GM18951 (cell line): ENCODE data around the gene WWC1.

Source experiments
- POLR2A ChIP-seq: IDR thresholded peaks from 4 replicates; pipeline ENCODE4 v1.6.1; 2011; ENCODE audit warnings: mild to moderate bottlenecking; ENCODE audit not compliant: insufficient read length, insufficient read depth; ENCODE audit errors: extremely low read depth
- in situ Hi-C: fragments of 300-500 bp; cut with MboI; formaldehyde crosslinking; loops from one replicate; pipeline ENCODE4 v1.12.0; 2022; ENCODE audit warnings: low sequenced_read_pairs, mixed read lengths, inconsistent platforms; ENCODE audit not compliant: unreplicated experiment

WWC1 gene

DNA sequence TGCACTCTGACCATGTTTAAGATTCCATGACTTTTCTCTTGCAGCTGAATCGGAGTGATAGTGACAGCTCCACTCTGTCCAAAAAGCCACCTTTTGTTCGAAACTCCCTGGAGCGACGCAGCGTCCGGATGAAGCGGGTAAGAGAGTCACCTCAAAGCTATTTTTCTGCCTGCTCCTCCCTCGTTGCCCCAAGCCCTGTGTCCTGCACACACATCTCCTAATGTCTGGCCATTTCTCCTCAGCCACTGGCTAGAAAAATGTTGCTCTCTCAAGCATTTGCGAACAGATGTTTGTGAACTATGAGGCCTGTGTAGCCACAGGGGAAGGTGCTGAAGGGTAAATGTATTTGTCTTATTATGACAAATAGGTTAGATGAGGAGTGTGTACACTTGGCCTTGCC is 169.2 kb downstream of the WWC1 start:
- TF ChIP-seq POLR2A: no peak
- in situ Hi-C loops: no loop called here

- in situ Hi-C loops: no loop called here
- TF ChIP-seq POLR2A: no peak
Measured at GRCh38 chr5:168463081-168463480, 171.6 kb downstream of the WWC1 start.

DNA sequence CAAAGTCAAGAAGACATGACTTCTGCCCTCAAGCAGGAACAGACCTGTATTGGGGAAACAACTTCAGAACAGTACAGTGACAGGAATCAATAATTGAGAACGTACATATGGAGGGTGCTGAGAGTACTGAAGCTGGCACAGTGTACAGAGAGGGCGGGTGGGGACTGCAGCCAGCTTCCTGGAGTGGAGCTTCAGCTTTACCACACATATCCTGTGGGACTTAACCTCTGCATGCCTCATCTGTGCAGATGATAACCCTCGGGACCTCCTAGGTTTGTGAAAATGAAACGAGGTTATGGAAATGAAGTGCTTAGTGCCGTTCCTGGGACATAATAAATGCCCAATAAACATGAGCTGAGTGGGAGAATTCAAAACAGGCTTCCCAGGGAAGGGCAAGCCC is 172.8 kb downstream of the WWC1 start:
- no peak for TF ChIP-seq POLR2A
- in situ Hi-C loops: no loop called here

DNA sequence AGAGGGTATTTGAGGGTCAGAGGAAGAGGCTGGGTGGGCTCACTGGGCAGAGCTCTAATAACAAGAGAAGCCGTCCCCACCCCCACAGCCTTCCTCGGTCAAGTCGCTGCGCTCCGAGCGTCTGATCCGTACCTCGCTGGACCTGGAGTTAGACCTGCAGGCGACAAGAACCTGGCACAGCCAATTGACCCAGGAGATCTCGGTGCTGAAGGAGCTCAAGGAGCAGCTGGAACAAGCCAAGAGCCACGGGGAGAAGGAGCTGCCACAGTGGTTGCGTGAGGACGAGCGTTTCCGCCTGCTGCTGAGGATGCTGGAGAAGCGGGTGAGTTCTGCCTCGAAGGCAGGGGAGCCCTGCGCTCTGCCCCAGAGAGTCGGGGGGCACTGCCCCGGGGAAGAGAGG is 173.2 kb downstream of the WWC1 start:
- no peak for TF ChIP-seq POLR2A
- in situ Hi-C loops: no loop called here

- no peak for TF ChIP-seq POLR2A
- in situ Hi-C loops: no loop called here
Measured at GRCh38 chr5:168467755-168468330, 176.4 kb downstream of the WWC1 start.

- in situ Hi-C loops: no loop called here
- no peak for TF ChIP-seq POLR2A
Measured at GRCh38 chr5:168468836-168469235, 177.4 kb downstream of the WWC1 start.

- TF ChIP-seq POLR2A: no peak
- in situ Hi-C loops: no loop called here
Measured at GRCh38 chr5:168469816-168470215, 178.4 kb downstream of the WWC1 start.

- in situ Hi-C loops: no loop called here
- TF ChIP-seq POLR2A: no peak
Measured at GRCh38 chr5:168471785-168472184, 180.3 kb downstream of the WWC1 start.

- in situ Hi-C loops: no loop called here
- TF ChIP-seq POLR2A: no peak
Measured at GRCh38 chr5:168472329-168472728, 180.9 kb downstream of the WWC1 start.

DNA sequence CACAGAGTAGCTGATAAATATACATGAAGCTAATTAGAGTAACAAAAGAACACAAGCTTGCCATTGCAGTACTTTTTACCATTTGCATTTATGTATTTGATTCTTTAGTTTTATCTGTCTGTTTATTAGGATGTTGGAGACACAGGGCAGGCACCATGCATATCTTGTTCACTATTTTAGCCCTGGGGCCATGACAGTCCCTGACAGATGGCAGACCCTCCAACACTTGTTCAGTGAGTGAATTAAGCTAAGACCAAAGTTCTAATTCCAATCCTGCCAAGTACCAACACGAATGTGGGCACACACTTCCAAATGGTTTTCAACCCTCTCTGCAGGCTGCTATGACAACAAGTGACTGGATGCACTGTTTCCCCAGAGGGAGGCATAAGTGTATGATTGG is 182.9 kb downstream of the WWC1 start:
- in situ Hi-C loops: no loop called here

DNA sequence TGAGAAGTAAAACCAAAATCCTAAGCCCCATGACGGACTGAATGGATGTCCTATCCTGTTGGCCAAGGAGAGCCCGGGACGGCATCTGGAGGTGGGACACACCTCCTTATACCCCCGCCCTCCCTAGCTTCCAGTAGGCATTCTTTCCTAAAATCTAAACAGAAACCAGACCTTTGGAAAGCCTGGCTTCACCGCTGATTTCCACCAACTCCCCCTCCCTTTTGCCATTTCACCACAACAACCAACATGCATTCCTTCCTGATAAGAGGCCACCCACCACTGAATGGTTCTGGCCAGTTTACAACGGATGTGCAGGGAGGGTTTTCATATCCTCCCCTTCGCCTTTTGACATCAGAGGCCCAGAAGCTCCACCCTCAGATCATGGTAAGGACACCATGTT is 185.6 kb downstream of the WWC1 start:
- no peak for TF ChIP-seq POLR2A
- in situ Hi-C loops: no loop called here

More for the DNA sequence above, 182.9 kb downstream of the WWC1 start:
- TF ChIP-seq POLR2A: no peak

- TF ChIP-seq POLR2A: no peak
- in situ Hi-C loops: no loop called here
Measured at GRCh38 chr5:168479166-168479565, 187.7 kb downstream of the WWC1 start.

GRCh38 chr5:168480601-168481000 is 189.2 kb downstream of the WWC1 start:
- no peak for TF ChIP-seq POLR2A
- in situ Hi-C loops: no loop called here

- TF ChIP-seq POLR2A: no peak
- in situ Hi-C loops: no loop called here
Measured at GRCh38 chr5:168481330-168481788, 189.9 kb downstream of the WWC1 start.

DNA sequence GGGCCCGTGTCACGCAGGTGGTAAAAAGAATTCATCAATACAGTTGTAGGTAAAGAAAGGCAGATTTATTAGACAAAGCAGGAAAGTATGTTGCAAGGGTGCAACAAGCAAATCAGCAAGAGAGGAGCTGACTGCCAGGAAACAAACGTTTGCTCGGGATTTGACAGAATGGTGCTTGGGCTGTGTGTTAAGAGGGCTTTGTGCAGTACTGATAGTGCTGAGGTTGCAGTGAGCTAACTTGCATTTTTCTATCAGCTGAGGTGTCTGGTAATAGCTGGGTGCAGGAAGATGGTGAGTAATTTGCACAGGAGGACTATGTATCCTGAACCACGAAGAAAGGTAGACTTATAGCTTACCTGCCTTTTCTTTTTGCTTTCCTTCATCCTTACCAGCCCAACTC is 190.9 kb downstream of the WWC1 start:
- in situ Hi-C loops: no loop called here
- no peak for TF ChIP-seq POLR2A
